SK-N-SH (cell line): ENCODE data around the gene HNRNPH1. TPM values are rescaled to one million over a fixed set of nuclear protein-coding genes. Genes with fewer than 3 reads are reported as not detected.

ENCODE experiments used
- CTCF ChIA-PET: fragments of 300-600, 350-600 bp; formaldehyde crosslinking; extraction: SDS; loops from one replicate; lab custom pipeline; 2021; lab: Yijun Ruan, JAX
- POLR2A ChIA-PET: fragments of 350-600 bp; sonication (Branson Sonifier 250); formaldehyde crosslinking; extraction: SDS; loops from one replicate; lab custom pipeline; 2020; ENCODE audit warnings: antibody characterized with exemption, inconsistent platforms; lab: Yijun Ruan, JAX
- DNase-seq: peaks from one replicate; pipeline ENCODE4 v3.0.0; 2012
- H2AFZ ChIP-seq: fragments of 200-600 bp; sonication (generic); 2 replicates; pipeline ENCODE4 v1.8.1; 2016; ENCODE audit warnings: antibody characterized with exemption, mild to moderate bottlenecking, low read depth
- H3F3A ChIP-seq: fragments of 200-600 bp; sonication (generic); replicated peaks from 2 replicates; pipeline ENCODE3; 2016; ENCODE audit warnings: antibody characterized with exemption, mild to moderate bottlenecking; ENCODE audit not compliant: insufficient read depth
- H3K27ac ChIP-seq, 2 experiments: fragments of 200-500 bp in 1 of 2; fragments of 200-600 bp in 1 of 2; sonication (Bioruptor generic) in 1 of 2; sonication (generic), shearing (Covaris generic) in 1 of 2; 2 replicates each; pipeline versions ENCODE4 v1.5.1 to v1.6.1; 2014 to 2016; ENCODE audit warnings: low read depth in 2 of 2, inconsistent platforms in 1 of 2, low read length in 1 of 2, mild to moderate bottlenecking in 1 of 2, mixed read lengths in 1 of 2
- H3K27me3 ChIP-seq: fragments of 200-600 bp; sonication (generic), shearing (Covaris generic); 2 replicates; pipeline ENCODE4 v1.6.1; 2016; ENCODE audit warnings: mixed run types; ENCODE audit not compliant: insufficient read depth
- H3K36me3 ChIP-seq, 2 experiments: fragments of 200-500 bp in 1 of 2; fragments of 200-600 bp in 1 of 2; sonication (Bioruptor generic) in 1 of 2; sonication (generic) in 1 of 2; replicated peaks in 1 of 2; 2 replicates each; pipeline versions ENCODE3 to v1.5.1; 2014 to 2016; ENCODE audit warnings: low read length in 1 of 2, mild to moderate bottlenecking in 1 of 2; ENCODE audit not compliant: insufficient read depth in 2 of 2, control insufficient read depth in 1 of 2
- H3K4me1 ChIP-seq, 2 experiments: fragments of 200-500 bp in 1 of 2; fragments of 200-600 bp in 1 of 2; sonication (Bioruptor generic) in 1 of 2; sonication (generic), shearing (Covaris generic) in 1 of 2; 2 replicates each; pipeline versions ENCODE4 v1.5.1 to v1.6.1; 2014 to 2016; ENCODE audit warnings: low read depth in 1 of 2, low read length in 1 of 2, mixed run types in 1 of 2; ENCODE audit not compliant: insufficient read depth in 2 of 2, control insufficient read depth in 1 of 2
- H3K4me2 ChIP-seq: fragments of 200-600 bp; sonication (generic), shearing (Covaris generic); 2 replicates; pipeline ENCODE4 v1.6.1; 2017; ENCODE audit warnings: mixed run types
- H3K4me3 ChIP-seq, 2 experiments: fragments of 200-500 bp in 1 of 2; fragments of 200-600 bp in 1 of 2; sonication (Bioruptor generic) in 1 of 2; sonication (generic), shearing (Covaris generic) in 1 of 2; 2 replicates each; pipeline versions ENCODE4 v1.5.1 to v1.8.1; 2014 to 2016; ENCODE audit warnings: low read depth in 2 of 2, inconsistent platforms in 1 of 2, low read length in 1 of 2, mild to moderate bottlenecking in 1 of 2, mixed read lengths in 1 of 2, moderate library complexity in 1 of 2
- H3K79me2 ChIP-seq: fragments of 200-600 bp; sonication (generic); 2 replicates; pipeline ENCODE4 v1.8.1; 2017; ENCODE audit warnings: mild to moderate bottlenecking; ENCODE audit not compliant: insufficient read depth
- H3K9ac ChIP-seq: fragments of 200-600 bp; sonication (generic); 2 replicates; pipeline ENCODE4 v1.6.1; 2017; ENCODE audit warnings: mixed run types
- H3K9me2 ChIP-seq: fragments of 200-600 bp; sonication (generic); 2 replicates; pipeline ENCODE4 v1.6.1; 2017; ENCODE audit warnings: mixed run types
- H3K9me3 ChIP-seq: fragments of 200-600 bp; sonication (generic); 2 replicates; pipeline ENCODE4 v1.6.1; 2017; ENCODE audit warnings: mixed run types, mild to moderate bottlenecking, moderate library complexity
- H4K20me1 ChIP-seq: fragments of 200-600 bp; sonication (generic); 2 replicates; pipeline ENCODE4 v1.6.1; 2017; ENCODE audit warnings: mild to moderate bottlenecking, mixed run types; ENCODE audit not compliant: insufficient read depth
- EP300 ChIP-seq, 2 experiments: IDR thresholded peaks; 2 replicates each; pipeline versions ENCODE4 v1.4.0 to v1.6.1; 2012; ENCODE audit warnings: borderline replicate concordance in 1 of 2, low read depth in 1 of 2, low read length in 1 of 2
- EZH2phosphoT487 ChIP-seq: fragments of 200-600 bp; sonication (generic); IDR thresholded peaks from 2 replicates; pipeline ENCODE4 v1.6.1; 2017; ENCODE audit warnings: low read depth, mixed run types, mild to moderate bottlenecking, antibody characterized with exemption, moderate library complexity, borderline replicate concordance
- FOXJ3 ChIP-seq: sonication (generic); formaldehyde crosslinking; IDR thresholded peaks from 2 replicates; pipeline ENCODE4 v1.5.1; 2020; ENCODE audit warnings: mild to moderate bottlenecking, missing genetic modification reagents
- GABPA ChIP-seq: IDR thresholded peaks from 2 replicates; pipeline ENCODE4 v1.4.0; 2012; ENCODE audit warnings: low read depth, mild to moderate bottlenecking
- GATA2 ChIP-seq: sonication (generic); formaldehyde crosslinking; IDR thresholded peaks from 2 replicates; pipeline ENCODE4 v1.5.0; 2020; ENCODE audit warnings: mild to moderate bottlenecking, missing genetic modification reagents
- IRF3 ChIP-seq: fragments of 150-350 bp; IDR thresholded peaks from 2 replicates; pipeline ENCODE4 v1.6.1; 2016; ENCODE audit warnings: mild to moderate bottlenecking, low read depth, low read length
- JUND ChIP-seq: IDR thresholded peaks from 2 replicates; pipeline ENCODE4 v1.4.0; 2012
- MEF2A ChIP-seq: IDR thresholded peaks from 2 replicates; pipeline ENCODE4 v1.4.0; 2012; ENCODE audit warnings: low read depth, borderline replicate concordance
- NFIC ChIP-seq: IDR thresholded peaks from 2 replicates; pipeline ENCODE4 v1.4.0; 2012; ENCODE audit warnings: borderline replicate concordance
- NRF1 ChIP-seq: IDR thresholded peaks from 2 replicates; pipeline ENCODE4 v1.6.1; 2012; ENCODE audit warnings: low read depth, mild to moderate bottlenecking, low read length
- POLR2AphosphoS5 ChIP-seq: IDR thresholded peaks from 2 replicates; pipeline ENCODE4 v1.6.1; 2012; ENCODE audit warnings: low read depth, low read length
- RAD21 ChIP-seq: IDR thresholded peaks from 2 replicates; pipeline ENCODE4 v1.6.1; 2012; ENCODE audit warnings: mild to moderate bottlenecking, low read length
- RCOR1 ChIP-seq: fragments of 150-350 bp; IDR thresholded peaks from 2 replicates; pipeline ENCODE4 v1.6.1; 2017; ENCODE audit warnings: antibody characterized with exemption, low read length
- REST ChIP-seq: IDR thresholded peaks from 2 replicates; pipeline ENCODE4 v1.6.1; 2012; ENCODE audit warnings: mild to moderate bottlenecking, low read depth, low read length, moderate library complexity
- RFX5 ChIP-seq: IDR thresholded peaks from 2 replicates; pipeline ENCODE4 v1.6.1; 2012; ENCODE audit warnings: mild to moderate bottlenecking, improper control_type of control experiment, low read length
- SIN3A ChIP-seq: IDR thresholded peaks from 2 replicates; pipeline ENCODE4 v1.6.1; 2012; ENCODE audit warnings: low read depth, mild to moderate bottlenecking, low read length, moderate library complexity, borderline replicate concordance
- TCF12 ChIP-seq: IDR thresholded peaks from 2 replicates; pipeline ENCODE4 v1.4.0; 2012
- TEAD4 ChIP-seq: IDR thresholded peaks from 2 replicates; pipeline ENCODE4 v1.4.0; 2012; ENCODE audit warnings: mild to moderate bottlenecking, borderline replicate concordance; ENCODE audit not compliant: insufficient read depth
- WGBS: methylation state at CpG from one replicate; pipeline ENCODE4 v1.1.6; 2017; ENCODE audit warnings: low lambda C conversion rate; 5-methylcytosine and 5-hydroxymethylcytosine counted together
- polyA plus RNA-seq, 3 experiments: library from polyadenylated mRNA; depleted of rRNA; stranded (reverse); fragments of >200 nt; gene quantifications; 2 replicates each; pipeline ENCODE4 v1.2.3, GENCODE V29; 2012
- TF ChIP-seq, protein P1 (sequence below): IDR thresholded peaks from 2 replicates; pipeline ENCODE4 v1.4.0; 2012; ENCODE audit warnings: low read depth
- TF ChIP-seq, protein P2 (sequence below): IDR thresholded peaks from 2 replicates; pipeline ENCODE4 v1.4.0; 2012; ENCODE audit warnings: low read depth, borderline replicate concordance

The HNRNPH1 gene
- polyA plus RNA-seq, 1 of the 3 experiments (the other 2 are of a cell fraction): 192 TPM

DNA sequence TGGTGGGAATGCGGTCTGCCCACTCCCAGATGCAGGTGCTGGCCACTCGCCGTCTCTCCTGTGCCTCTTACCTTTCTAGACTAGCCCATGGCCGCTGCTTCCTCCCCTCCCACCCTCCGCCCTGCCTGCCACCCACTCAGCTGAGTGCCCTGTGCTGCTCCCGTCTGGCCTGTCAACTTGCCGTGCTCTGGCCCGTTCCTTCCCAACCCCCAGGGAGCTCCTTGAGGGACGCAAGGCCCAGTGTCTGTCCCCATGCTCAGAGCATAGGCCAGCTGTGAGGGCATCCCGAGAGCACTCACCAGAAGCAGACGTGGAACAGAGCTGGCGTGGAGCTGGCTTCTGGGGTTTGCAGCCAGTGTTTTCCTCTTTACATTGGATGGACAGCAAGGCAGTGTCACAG is 20.2 kb downstream of the HNRNPH1 start:
- Histone ChIP-seq H3K36me3 (peaks cover 24 to 51% of the 10 kb centered on the region in 2 experiments), H3K9me2 (no peaks in the 10 kb centered on the region), H3F3A (peaks cover 17% of the 10 kb centered on the region), H3K9me3 (no peaks in the 10 kb centered on the region), H3K9ac (no peak overlapping the region), H3K4me1 (peaks cover 0 to 21% of the 10 kb centered on the region in 2 experiments; a peak in 1 of 4 replicates), H3K4me3 (no peak overlapping the region), H3K79me2 (no peaks in the 10 kb centered on the region), H2AFZ (no peak overlapping the region), H3K27ac (no peak overlapping the region), H3K4me2 (no peak overlapping the region), H4K20me1 (peaks cover 15% of the 10 kb centered on the region), H3K27me3 (no peaks in the 10 kb centered on the region)
- POLR2A ChIA-PET: no interaction called here
- WGBS: 96% methylated on average over 12 of the region's 12 CpGs
- CTCF ChIA-PET: interaction anchor here (0.6 to 1.1 kb wide), 3 partner anchors 19 to 67 kb away, joined by 3 to 5 read pairs (median 3); no protein-coding TSS in a partner anchor
- no peak for DNase-seq
- no peak for TF ChIP-seq POLR2AphosphoS5
- no peak for TF ChIP-seq EP300 (IDR thresholded peaks at IDR 0.05; ENCODE audit: borderline replicate concordance in 1 of 2, low read depth in 1 of 2, low read length in 1 of 2)
- no peak for TF ChIP-seq SIN3A
- TF ChIP-seq FOXJ3 (CRISPR knock-in tag): no peak
- TF ChIP-seq MEF2A: no peak

DNA sequence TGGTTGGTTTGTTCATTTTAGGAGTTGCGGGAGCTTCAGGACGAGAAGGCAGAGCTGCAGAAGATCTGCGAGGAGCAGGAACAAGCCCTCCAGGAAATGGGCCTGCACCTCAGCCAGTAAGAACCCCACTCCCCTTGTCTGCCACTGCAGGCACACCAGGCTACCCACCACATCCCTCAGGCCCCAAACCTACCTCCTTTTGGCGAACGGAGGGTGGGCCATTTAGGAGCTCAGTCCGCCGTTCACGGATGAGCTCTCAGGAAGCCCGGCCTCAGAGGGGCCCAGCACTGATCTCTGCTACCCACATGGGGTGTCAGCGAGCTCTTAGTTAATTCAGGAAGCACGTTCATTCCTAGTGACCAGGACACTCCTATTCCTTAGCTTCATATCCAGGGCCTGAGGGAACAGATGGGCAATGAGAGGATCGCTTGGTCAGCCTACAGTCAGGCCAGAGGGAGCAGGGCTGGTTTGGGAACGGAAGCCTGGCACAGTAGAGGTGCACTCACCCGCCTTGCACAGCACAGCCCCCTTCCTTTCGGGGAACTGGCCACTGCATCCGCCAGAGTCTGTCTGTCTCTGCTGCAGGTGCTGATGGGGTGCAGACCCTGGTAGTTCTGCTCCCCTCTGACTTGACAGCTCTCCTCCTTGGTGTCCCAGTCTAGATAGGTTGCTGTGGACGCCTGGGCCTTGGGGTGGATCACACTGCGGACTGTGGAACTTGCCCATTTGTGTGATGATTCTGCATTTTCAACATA is 21.4 kb downstream of the HNRNPH1 start:
- Histone ChIP-seq H2AFZ (no peak overlapping the region), H3K4me3 (no peak overlapping the region), H3K4me1 (peaks cover 0 to 10% of the 10 kb centered on the region in 2 experiments; a peak in 1 of 4 replicates), H3K36me3 (peaks cover 32 to 45% of the 10 kb centered on the region in 2 experiments), H3K9me2 (no peaks in the 10 kb centered on the region), H3F3A (peaks cover 7% of the 10 kb centered on the region), H3K4me2 (no peak overlapping the region), H4K20me1 (peaks cover 5% of the 10 kb centered on the region; the same call in 1 of the 2 replicates), H3K79me2 (no peaks in the 10 kb centered on the region), H3K9ac (no peak overlapping the region), H3K27ac (no peak overlapping the region), H3K9me3 (no peaks in the 10 kb centered on the region), H3K27me3 (no peaks in the 10 kb centered on the region)
- POLR2A ChIA-PET: interaction anchor here (1.2 kb wide), 1 partner anchor 22 kb away, joined by 4 read pairs; the partner anchor contains the start of gene HNRNPH1
- CTCF ChIA-PET: interaction anchor here (1.0 to 1.1 kb wide), 2 partner anchors 9 to 30 kb away, joined by 3 to 4 read pairs; no protein-coding TSS in a partner anchor
- DNase-seq: no peak
- 96% methylated on average over 12 of the region's 18 CpGs for WGBS
- no peak for TF ChIP-seq EZH2phosphoT487
- TF ChIP-seq, protein P1, sequence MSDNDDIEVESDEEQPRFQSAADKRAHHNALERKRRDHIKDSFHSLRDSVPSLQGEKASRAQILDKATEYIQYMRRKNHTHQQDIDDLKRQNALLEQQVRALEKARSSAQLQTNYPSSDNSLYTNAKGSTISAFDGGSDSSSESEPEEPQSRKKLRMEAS: no peak
- no peak for TF ChIP-seq RCOR1
- TF ChIP-seq JUND: no peak
- no peak for TF ChIP-seq RAD21
- no peak for TF ChIP-seq GABPA
- TF ChIP-seq REST: no peak
- TF ChIP-seq FOXJ3 (CRISPR knock-in tag): no peak
- TF ChIP-seq NRF1: no peak
- no peak for TF ChIP-seq RFX5
- TF ChIP-seq, protein P2, sequence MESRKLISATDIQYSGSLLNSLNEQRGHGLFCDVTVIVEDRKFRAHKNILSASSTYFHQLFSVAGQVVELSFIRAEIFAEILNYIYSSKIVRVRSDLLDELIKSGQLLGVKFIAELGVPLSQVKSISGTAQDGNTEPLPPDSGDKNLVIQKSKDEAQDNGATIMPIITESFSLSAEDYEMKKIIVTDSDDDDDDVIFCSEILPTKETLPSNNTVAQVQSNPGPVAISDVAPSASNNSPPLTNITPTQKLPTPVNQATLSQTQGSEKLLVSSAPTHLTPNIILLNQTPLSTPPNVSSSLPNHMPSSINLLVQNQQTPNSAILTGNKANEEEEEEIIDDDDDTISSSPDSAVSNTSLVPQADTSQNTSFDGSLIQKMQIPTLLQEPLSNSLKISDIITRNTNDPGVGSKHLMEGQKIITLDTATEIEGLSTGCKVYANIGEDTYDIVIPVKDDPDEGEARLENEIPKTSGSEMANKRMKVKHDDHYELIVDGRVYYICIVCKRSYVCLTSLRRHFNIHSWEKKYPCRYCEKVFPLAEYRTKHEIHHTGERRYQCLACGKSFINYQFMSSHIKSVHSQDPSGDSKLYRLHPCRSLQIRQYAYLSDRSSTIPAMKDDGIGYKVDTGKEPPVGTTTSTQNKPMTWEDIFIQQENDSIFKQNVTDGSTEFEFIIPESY: no peak
- TF ChIP-seq SIN3A: no peak
- no peak for TF ChIP-seq TEAD4
- TF ChIP-seq TCF12: no peak
- TF ChIP-seq GATA2 (CRISPR knock-in tag): no peak
- no peak for TF ChIP-seq NFIC
- no peak for TF ChIP-seq IRF3
- TF ChIP-seq EP300 (IDR thresholded peaks at IDR 0.05; ENCODE audit: borderline replicate concordance in 1 of 2, low read depth in 1 of 2, low read length in 1 of 2): no peak
